ENCODE measurements around the gene CPPED1. TPM values are rescaled to one million over a fixed set of nuclear protein-coding genes. Genes with fewer than 3 reads are reported as not detected.
A peak's percentile ranks its signal among the peaks of the same experiment; 100 is the strongest.

Gene CPPED1
- total and polyA plus RNA-seq, 3 donors from 2014 or later, result 34.3 to 84.3 (median 67.5) TPM

DNA sequence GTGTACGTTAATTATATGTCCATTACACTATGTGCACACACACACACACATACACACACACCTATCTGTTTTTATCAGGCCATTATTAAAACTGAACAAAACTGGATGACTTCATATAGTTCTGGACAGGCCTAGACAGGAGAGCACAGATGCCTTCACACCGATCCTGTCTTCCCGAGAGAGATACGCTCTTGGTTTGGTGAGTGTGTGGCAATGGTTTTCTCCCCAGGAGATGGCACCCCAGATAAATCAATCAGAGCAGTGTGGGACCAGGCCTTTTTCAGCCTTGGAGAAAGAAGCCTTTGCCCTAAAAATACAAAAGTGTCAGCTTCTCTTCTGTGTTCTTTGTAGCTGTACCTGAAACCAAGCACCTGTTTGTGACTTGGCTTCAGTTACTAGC, 83.7 kb downstream of the CPPED1 start:
- no peak overlapping the region for H3K4me3 ChIP-seq
- H3K27me3 ChIP-seq, result no peaks in the 10 kb centered on the region
- no peaks in the 10 kb centered on the region for H3K9me3 ChIP-seq
- no peak for DNase-seq
- H3K36me3 ChIP-seq (ENCODE audit: low read depth, missing control alignments), result no peaks in the 10 kb centered on the region
- H3K27ac ChIP-seq, result no peak overlapping the region
- intact Hi-C loops (cut with DNase I; ENCODE audit: low total_unique reads), result no loop called here
- WGBS, 2 donors, result 93 to 98% methylated on average over 4 of the region's 4 CpGs
- peaks cover 5% of the 10 kb centered on the region for H3K4me1 ChIP-seq
- TF ChIP-seq, protein P1, sequence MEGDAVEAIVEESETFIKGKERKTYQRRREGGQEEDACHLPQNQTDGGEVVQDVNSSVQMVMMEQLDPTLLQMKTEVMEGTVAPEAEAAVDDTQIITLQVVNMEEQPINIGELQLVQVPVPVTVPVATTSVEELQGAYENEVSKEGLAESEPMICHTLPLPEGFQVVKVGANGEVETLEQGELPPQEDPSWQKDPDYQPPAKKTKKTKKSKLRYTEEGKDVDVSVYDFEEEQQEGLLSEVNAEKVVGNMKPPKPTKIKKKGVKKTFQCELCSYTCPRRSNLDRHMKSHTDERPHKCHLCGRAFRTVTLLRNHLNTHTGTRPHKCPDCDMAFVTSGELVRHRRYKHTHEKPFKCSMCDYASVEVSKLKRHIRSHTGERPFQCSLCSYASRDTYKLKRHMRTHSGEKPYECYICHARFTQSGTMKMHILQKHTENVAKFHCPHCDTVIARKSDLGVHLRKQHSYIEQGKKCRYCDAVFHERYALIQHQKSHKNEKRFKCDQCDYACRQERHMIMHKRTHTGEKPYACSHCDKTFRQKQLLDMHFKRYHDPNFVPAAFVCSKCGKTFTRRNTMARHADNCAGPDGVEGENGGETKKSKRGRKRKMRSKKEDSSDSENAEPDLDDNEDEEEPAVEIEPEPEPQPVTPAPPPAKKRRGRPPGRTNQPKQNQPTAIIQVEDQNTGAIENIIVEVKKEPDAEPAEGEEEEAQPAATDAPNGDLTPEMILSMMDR (IDR thresholded peaks at IDR 0.05), result no peak
- no peak for TF ChIP-seq POLR2A (IDR thresholded peaks at IDR 0.05)

DNA sequence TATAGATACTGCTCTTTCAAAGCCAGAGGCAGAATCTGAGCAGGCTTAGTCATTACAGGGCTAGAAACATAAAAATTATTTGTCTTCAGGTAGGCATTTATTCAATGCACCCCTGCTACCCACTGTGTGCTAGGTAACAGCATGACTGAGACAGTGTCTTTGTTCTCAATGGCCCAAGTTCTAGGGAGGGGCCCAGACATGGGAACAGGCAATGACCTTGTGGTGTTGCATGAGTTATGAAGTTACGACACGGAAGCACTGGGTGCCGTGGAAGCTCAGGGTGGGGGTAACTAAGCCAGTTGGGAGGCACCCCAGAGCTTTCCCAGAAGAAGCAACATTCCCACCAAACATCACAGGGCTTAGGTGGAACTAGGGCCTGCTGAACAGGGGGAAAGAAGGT, 87.0 kb downstream of the CPPED1 start:
- Histone ChIP-seq H3K4me3 (no peak overlapping the region), H3K27me3 (no peaks in the 10 kb centered on the region), H3K9me3 (no peaks in the 10 kb centered on the region), H3K36me3 (ENCODE audit: low read depth, missing control alignments) (no peaks in the 10 kb centered on the region), H3K4me1 (peaks cover 5% of the 10 kb centered on the region), H3K27ac (no peak overlapping the region)
- intact Hi-C loops (cut with DNase I; ENCODE audit: low total_unique reads), result no loop called here
- 52 to 71% methylated on average over 3 of the region's 3 CpGs for WGBS, 2 donors
- peak; percentile 31 for DNase-seq
- no peak for TF ChIP-seq POLR2A (IDR thresholded peaks at IDR 0.05)
- TF ChIP-seq, protein P1 (IDR thresholded peaks at IDR 0.05), result no peak

DNA sequence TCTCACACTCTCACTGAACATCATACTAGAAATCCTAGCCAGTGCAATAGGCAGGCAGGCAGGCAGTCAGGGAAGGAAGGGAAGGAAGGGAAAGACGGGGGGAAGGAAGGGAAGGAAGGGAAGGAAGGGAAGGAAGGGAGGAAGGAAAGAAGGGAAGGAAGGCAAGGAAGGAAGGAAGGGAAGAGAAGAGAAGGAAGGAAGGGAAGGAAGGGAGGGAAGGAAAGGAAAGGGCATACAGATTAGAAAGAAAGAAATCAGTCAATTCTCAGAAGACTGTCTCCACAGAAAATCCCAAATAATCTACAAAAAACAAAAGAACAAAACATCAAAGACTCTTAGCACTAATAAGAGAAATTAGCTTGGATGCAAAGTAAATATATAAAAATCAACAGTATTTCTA, 93.9 kb downstream of the CPPED1 start:
- intact Hi-C loops (cut with DNase I; ENCODE audit: low total_unique reads), result no loop called here

DNA sequence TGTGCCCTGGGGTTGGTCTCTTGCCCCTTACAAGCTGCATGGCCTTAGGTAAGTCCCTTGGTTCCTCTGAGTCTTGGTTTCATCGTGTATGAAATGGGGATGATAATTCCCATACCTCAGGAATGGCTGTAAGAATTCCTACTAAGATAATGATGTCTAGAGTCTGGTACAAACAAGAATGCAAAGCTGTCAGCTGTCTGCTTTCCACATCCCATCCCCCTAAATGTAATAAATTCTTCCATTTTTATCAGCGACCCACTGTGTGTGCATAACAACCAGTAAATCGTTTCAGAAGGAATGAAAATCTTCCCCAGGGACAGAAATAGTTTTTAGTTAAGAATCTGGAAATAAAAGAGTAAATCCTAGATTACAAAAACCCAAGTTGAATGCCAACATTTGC, 95.4 kb downstream of the CPPED1 start:
- Histone ChIP-seq H3K9me3 (no peaks in the 10 kb centered on the region), H3K27me3 (no peaks in the 10 kb centered on the region), H3K27ac (no peak overlapping the region), H3K36me3 (ENCODE audit: low read depth, missing control alignments) (no peaks in the 10 kb centered on the region), H3K4me3 (no peak overlapping the region), H3K4me1 (no peaks in the 10 kb centered on the region)
- TF ChIP-seq, protein P1 (IDR thresholded peaks at IDR 0.05), result no peak
- no peak for TF ChIP-seq POLR2A (IDR thresholded peaks at IDR 0.05)
- intact Hi-C loops (cut with DNase I; ENCODE audit: low total_unique reads), result no loop called here
- no peak for DNase-seq
- 51 to 60% methylated on average over 3 of the region's 3 CpGs for WGBS, 2 donors

More for the DNA sequence above, 93.9 kb downstream of the CPPED1 start:
- Histone ChIP-seq H3K4me1 (no peaks in the 10 kb centered on the region), H3K27ac (no peak overlapping the region), H3K27me3 (no peaks in the 10 kb centered on the region), H3K36me3 (ENCODE audit: low read depth, missing control alignments) (no peaks in the 10 kb centered on the region), H3K4me3 (no peak overlapping the region), H3K9me3 (no peaks in the 10 kb centered on the region)
- no peak for DNase-seq
- TF ChIP-seq POLR2A (IDR thresholded peaks at IDR 0.05), result no peak
- TF ChIP-seq, protein P1 (IDR thresholded peaks at IDR 0.05), result no peak
- WGBS, 2 donors, result 74 to 75% methylated on average over 1 of the region's 1 CpG

DNA sequence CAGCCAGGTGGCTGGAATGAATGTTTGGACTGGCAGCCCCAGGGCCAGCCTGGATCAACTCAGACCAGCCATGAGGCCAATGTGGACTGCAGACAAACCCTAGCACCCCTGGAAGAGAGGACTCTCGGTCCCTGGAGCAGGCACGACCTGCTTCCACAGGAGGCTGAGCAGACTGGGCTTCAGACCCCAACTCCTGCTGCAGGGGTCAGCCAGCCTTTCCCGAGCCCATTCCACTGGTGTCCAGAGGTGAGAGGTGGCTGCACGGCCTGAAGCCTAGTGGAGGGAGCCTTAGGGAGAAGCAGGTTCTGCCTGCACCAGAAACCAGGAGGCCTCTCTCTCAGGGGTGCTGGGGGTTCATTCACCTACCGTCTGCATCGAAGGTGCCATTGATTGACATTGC, 97.1 kb downstream of the CPPED1 start:
- H3K36me3 ChIP-seq (ENCODE audit: low read depth, missing control alignments), result no peaks in the 10 kb centered on the region
- no peak for TF ChIP-seq POLR2A (IDR thresholded peaks at IDR 0.05)
- WGBS, 2 donors, result 93 to 100% methylated on average over 2 to 6 of the region's 6 CpGs
- H3K27ac ChIP-seq, result no peak overlapping the region
- H3K4me3 ChIP-seq, result no peak overlapping the region
- DNase-seq, result no peak
- intact Hi-C loops (cut with DNase I; ENCODE audit: low total_unique reads), result no loop called here
- no peaks in the 10 kb centered on the region for H3K27me3 ChIP-seq
- no peaks in the 10 kb centered on the region for H3K9me3 ChIP-seq
- H3K4me1 ChIP-seq, result no peaks in the 10 kb centered on the region
